ENCODE data around the gene LRRC23. TPM values are rescaled to one million over a fixed set of nuclear protein-coding genes. Genes with fewer than 3 reads are reported as not detected.

The LRRC23 gene
- total RNA-seq, 1 donor from 2014 or later: 6.5 TPM

- no peak for DNase-seq (ENCODE audit: low spot score in 2 of 2)
- no peak for FAIRE-seq
These were observed 19.2 kb downstream of the LRRC23 start for GRCh38 chr12:6923851-6924250.

GRCh38 chr12:6925239-6925539 lies 20.6 kb downstream of the LRRC23 start:
- DNase-seq (ENCODE audit: low spot score in 2 of 2): no peak
- FAIRE-seq: no peak

- DNase-seq (ENCODE audit: low spot score in 2 of 2) (peak; percentile 47 to 71), FAIRE-seq (no peak)
These were observed 21.1 kb downstream of the LRRC23 start for GRCh38 chr12:6925540-6926279.

- peak; percentile 85 to 89 for DNase-seq (ENCODE audit: low spot score in 2 of 2)
- FAIRE-seq: no peak
These were observed 22.9 kb downstream of the LRRC23 start, which contains the start of gene ATN1 for GRCh38 chr12:6927379-6928021. TSS of gene ATN1 (plus strand) at chr12:6927959. CDS start at chr12:6934002, 6,043 bp downstream.

GRCh38 chr12:6928022-6928702 lies 23.5 kb downstream of the LRRC23 start:
- FAIRE-seq: no peak

GRCh38 chr12:6928703-6929407 lies 24.2 kb downstream of the LRRC23 start:
- DNase-seq (ENCODE audit: low spot score in 2 of 2): no peak
- FAIRE-seq: no peak

More at GRCh38 chr12:6928022-6928702, 23.5 kb downstream of the LRRC23 start:
- DNase-seq (ENCODE audit: low spot score in 2 of 2): peak; percentile 60 to 68

GRCh38 chr12:6929466-6930452 lies 25.1 kb downstream of the LRRC23 start:
- FAIRE-seq: no peak

GRCh38 chr12:6932766-6933165 lies 28.1 kb downstream of the LRRC23 start:
- FAIRE-seq (no peak), DNase-seq (ENCODE audit: low spot score in 2 of 2) (no peak)

More at GRCh38 chr12:6929466-6930452, 25.1 kb downstream of the LRRC23 start:
- no peak for DNase-seq (ENCODE audit: low spot score in 2 of 2)

- DNase-seq (ENCODE audit: low spot score in 2 of 2): no peak
- no peak for FAIRE-seq
These were observed 29.5 kb downstream of the LRRC23 start for GRCh38 chr12:6934110-6934509.

GRCh38 chr12:6935371-6936193 lies 31.0 kb downstream of the LRRC23 start:
- DNase-seq (ENCODE audit: low spot score in 2 of 2) (no peak), FAIRE-seq (no peak)

GRCh38 chr12:6936194-6936635 lies 31.6 kb downstream of the LRRC23 start:
- DNase-seq (ENCODE audit: low spot score in 2 of 2): no peak
- no peak for FAIRE-seq

GRCh38 chr12:6936636-6937480 lies 32.2 kb downstream of the LRRC23 start:
- no peak for FAIRE-seq
- DNase-seq (ENCODE audit: low spot score in 2 of 2): no peak

- DNase-seq (ENCODE audit: low spot score in 2 of 2) (peak; percentile 87 to 89), FAIRE-seq (no peak)
These were observed 33.1 kb downstream of the LRRC23 start for GRCh38 chr12:6937481-6938352.

GRCh38 chr12:6938353-6939190 lies 34.0 kb downstream of the LRRC23 start:
- DNase-seq (ENCODE audit: low spot score in 2 of 2) (no peak), FAIRE-seq (no peak)

- DNase-seq (ENCODE audit: low spot score in 2 of 2): no peak
- no peak for FAIRE-seq
These were observed 34.5 kb downstream of the LRRC23 start for GRCh38 chr12:6939191-6939540.

GRCh38 chr12:6941267-6941666 lies 36.6 kb downstream of the LRRC23 start:
- no peak for DNase-seq (ENCODE audit: low spot score in 2 of 2)
- FAIRE-seq: no peak
